ENCODE results near the gene ZNF76.
A peak's percentile ranks its signal among the peaks of the same experiment; 100 is the strongest.

ZNF76 gene

GRCh38 chr6:35259194-35259947, at the start of gene ZNF76:
TSS of gene ZNF76 (plus strand) at chr6:35259735. CDS start at chr6:35281152, 21,417 bp downstream.
- DNase-seq = peak; percentile 98

- no peak for DNase-seq
Observed at GRCh38 chr6:35213298-35213791, 46.2 kb upstream of the ZNF76 start.

GRCh38 chr6:35213824-35214756, 45.4 kb upstream of the ZNF76 start, which contains the start of gene SCUBE3:
TSS of gene SCUBE3 (plus strand) at chr6:35213956. CDS start at chr6:35214419, 463 bp downstream.
- DNase-seq = peak; percentile 24

GRCh38 chr6:35214869-35215664, 44.5 kb upstream of the ZNF76 start:
- DNase-seq = no peak

GRCh38 chr6:35215665-35216411, 43.7 kb upstream of the ZNF76 start:
- no peak for DNase-seq

- no peak for DNase-seq
Observed at GRCh38 chr6:35216412-35216732, 43.2 kb upstream of the ZNF76 start.

GRCh38 chr6:35216851-35217811, 42.4 kb upstream of the ZNF76 start:
- DNase-seq = peak; percentile 40

- DNase-seq = no peak
Observed at GRCh38 chr6:35218021-35218420, 41.5 kb upstream of the ZNF76 start.

GRCh38 chr6:35218456-35218855, 41.1 kb upstream of the ZNF76 start:
- no peak for DNase-seq

GRCh38 chr6:35219683-35220326, 39.7 kb upstream of the ZNF76 start:
- peak; percentile 47 for DNase-seq

GRCh38 chr6:35220711-35221110, 38.8 kb upstream of the ZNF76 start:
- no peak for DNase-seq

GRCh38 chr6:35223396-35223795, 36.1 kb upstream of the ZNF76 start:
- DNase-seq = no peak

- no peak for DNase-seq
Observed at GRCh38 chr6:35224720-35225119, 34.8 kb upstream of the ZNF76 start.

GRCh38 chr6:35228481-35228880, 31.1 kb upstream of the ZNF76 start:
- DNase-seq = peak; percentile 38

GRCh38 chr6:35229304-35229703, 30.2 kb upstream of the ZNF76 start:
- DNase-seq = no peak

- no peak for DNase-seq
Observed at GRCh38 chr6:35230498-35230897, 29.0 kb upstream of the ZNF76 start.

GRCh38 chr6:35230950-35231349, 28.6 kb upstream of the ZNF76 start:
- no peak for DNase-seq

- no peak for DNase-seq
Observed at GRCh38 chr6:35231563-35231962, 28.0 kb upstream of the ZNF76 start.

GRCh38 chr6:35234901-35235300, 24.6 kb upstream of the ZNF76 start:
- DNase-seq = no peak

- no peak for DNase-seq
Observed at GRCh38 chr6:35236223-35236622, 23.3 kb upstream of the ZNF76 start.

Measured in NCI-H345 (cell line).